ENCODE measurements around the gene ANO6. TPM values are rescaled to one million over a fixed set of nuclear protein-coding genes. Genes with fewer than 3 reads are reported as not detected.
A peak's percentile ranks its signal among the peaks of the same experiment; 100 is the strongest.

ANO6 gene
- total and polyA plus RNA-seq, 2 of the 4 experiments (the other 2 are of a cell fraction), result 21.6 to 41.0 TPM

DNA sequence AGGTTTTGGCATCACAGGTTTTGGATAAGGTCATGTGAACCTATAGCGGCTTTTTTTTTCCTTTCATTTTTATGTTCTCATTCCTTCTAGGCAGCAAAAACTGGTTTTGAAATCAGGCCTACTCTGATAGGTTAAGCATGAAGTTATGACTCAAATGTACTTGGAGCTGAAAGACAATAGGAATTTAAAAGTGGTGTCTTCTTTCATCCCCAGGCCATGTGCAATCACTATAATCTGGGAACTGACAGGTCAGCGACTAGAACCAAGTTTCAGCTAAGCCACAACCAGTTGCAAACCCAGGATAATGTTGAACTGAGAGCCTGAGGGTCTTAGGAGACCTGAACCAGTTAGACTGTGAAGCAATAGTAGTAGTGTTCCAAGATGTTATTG is 74.3 kb downstream of the ANO6 start:
- no CpG with 5 or more reads among the region's 2 CpGs for WGBS, 2 experiments (ENCODE audit: extremely low coverage in 2 of 2, insufficient read length in 1 of 2)
- H3K4me2 ChIP-seq (ENCODE audit: low read depth, low read length), result no peak overlapping the region

More for the DNA sequence above, 74.3 kb downstream of the ANO6 start:
- Histone ChIP-seq H2BK5ac (ENCODE audit: low read depth, low read length, poor library complexity, severe bottlenecking) (peak overlapping the region; percentile 42), H2AK9ac (replicated peaks; ENCODE audit: low read depth, low read length, poor library complexity) (no peak overlapping the region), H4K5ac (ENCODE audit: low read depth, low read length) (no peak overlapping the region), H3K9me3 (ENCODE audit: control insufficient read depth, insufficient read depth, low read length) (no peaks in the 10 kb centered on the region), H2AFZ (replicated peaks; ENCODE audit: low read length, poor library complexity) (no peak overlapping the region), H2BK120ac (ENCODE audit: low read depth, low read length) (no peak overlapping the region), H3K9me1 (ENCODE audit: insufficient read depth, low read length) (peaks cover 11% of the 10 kb centered on the region), H3K4me1 (ENCODE audit: control insufficient read depth, insufficient read depth, low read length) (peaks cover 11% of the 10 kb centered on the region), H3K4ac (ENCODE audit: low read depth, low read length) (no peak overlapping the region; the same call in 1 of the 2 replicates), H3K18ac (ENCODE audit: low read depth, low read length) (no peak overlapping the region; the same call in 1 of the 2 replicates), H3K79me1 (ENCODE audit: low read depth in 1 of 2, low read length in 2 of 2) (peaks cover 24 to 58% of the 10 kb centered on the region in 2 experiments), H4K91ac (ENCODE audit: insufficient read depth, low read depth, low read length) (no peak overlapping the region), H2AK5ac (ENCODE audit: low read depth, low read length) (peak overlapping the region; percentile 45; the same call in 1 of the 2 replicates), H4K8ac (ENCODE audit: low read depth in 2 of 2, low read length in 2 of 2) (no peak overlapping the region), H3K23ac (ENCODE audit: low read depth, low read length) (no peak overlapping the region), H3K36me3 (ENCODE audit: control insufficient read depth, insufficient read depth, low read length) (no peaks in the 10 kb centered on the region), H3K4me3 (ENCODE audit: insufficient read depth, low read depth, low read length) (no peak overlapping the region), H2BK20ac (ENCODE audit: low read depth, low read length) (no peak overlapping the region), H3K27me3 (ENCODE audit: control insufficient read depth, insufficient read depth, low read length) (no peaks in the 10 kb centered on the region), H3K14ac (replicated peaks; ENCODE audit: low read depth, low read length) (0 out of 2 replicates have a peak overlapping the region, but pooled peaks have one; percentile 46), H4K20me1 (ENCODE audit: insufficient read depth, low read length) (no peaks in the 10 kb centered on the region; the same call in 1 of the 2 replicates), H3K27ac (ENCODE audit: insufficient read depth, low read length) (no peak overlapping the region), H2BK15ac (ENCODE audit: low read depth, low read length) (no peak overlapping the region), H3K56ac (ENCODE audit: extremely low read depth, insufficient read depth, low read length) (no peak overlapping the region), H3K9ac (ENCODE audit: low read depth, low read length) (no peak overlapping the region)
- intact Hi-C loops (cut with micrococcal nuclease), result no loop called here
- ATAC-seq (ENCODE audit: low read depth), result peak; percentile 81
- ChIA-PET POLR2A (ENCODE audit: unreplicated experiment) (no interaction called here), CTCF (no interaction called here)
- no TSS peak for BruUV-seq (replicated peaks)
- peak; percentile 88 for DNase-seq
- dilution Hi-C loops (cut with HindIII; ENCODE audit: low sequenced_read_pairs, unreplicated experiment), result no loop called here
- in situ Hi-C loops (cut with MboI; ENCODE audit: low sequenced_read_pairs), result no loop called here
- TF ChIP-seq, protein P1, sequence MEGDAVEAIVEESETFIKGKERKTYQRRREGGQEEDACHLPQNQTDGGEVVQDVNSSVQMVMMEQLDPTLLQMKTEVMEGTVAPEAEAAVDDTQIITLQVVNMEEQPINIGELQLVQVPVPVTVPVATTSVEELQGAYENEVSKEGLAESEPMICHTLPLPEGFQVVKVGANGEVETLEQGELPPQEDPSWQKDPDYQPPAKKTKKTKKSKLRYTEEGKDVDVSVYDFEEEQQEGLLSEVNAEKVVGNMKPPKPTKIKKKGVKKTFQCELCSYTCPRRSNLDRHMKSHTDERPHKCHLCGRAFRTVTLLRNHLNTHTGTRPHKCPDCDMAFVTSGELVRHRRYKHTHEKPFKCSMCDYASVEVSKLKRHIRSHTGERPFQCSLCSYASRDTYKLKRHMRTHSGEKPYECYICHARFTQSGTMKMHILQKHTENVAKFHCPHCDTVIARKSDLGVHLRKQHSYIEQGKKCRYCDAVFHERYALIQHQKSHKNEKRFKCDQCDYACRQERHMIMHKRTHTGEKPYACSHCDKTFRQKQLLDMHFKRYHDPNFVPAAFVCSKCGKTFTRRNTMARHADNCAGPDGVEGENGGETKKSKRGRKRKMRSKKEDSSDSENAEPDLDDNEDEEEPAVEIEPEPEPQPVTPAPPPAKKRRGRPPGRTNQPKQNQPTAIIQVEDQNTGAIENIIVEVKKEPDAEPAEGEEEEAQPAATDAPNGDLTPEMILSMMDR (conservative IDR thresholded peaks at IDR 0.05; ENCODE audit: low read depth, low read length), result no peak
- TF ChIP-seq CEBPB (IDR thresholded peaks at IDR 0.05; ENCODE audit: low read depth, low read length) (peak; percentile 70), MXI1 (IDR thresholded peaks at IDR 0.05; ENCODE audit: borderline replicate concordance, low read depth, low read length) (peak; percentile 79), CHD1 (IDR thresholded peaks at IDR 0.05; ENCODE audit: low read depth, low read length) (no peak)

Data from IMR-90 (cell line).